Mammary epithelial cell (primary cell): ENCODE data around the gene TTC33.

Experiments
- CTCF ChIP-seq, 2 donors: IDR thresholded peaks in 1 of 2; conservative IDR thresholded peaks in 1 of 2; 2 replicates each; pipeline ENCODE4 v1.5.1; 2011 to 2012; ENCODE audit warnings: inconsistent platforms in 2 of 2, low read length in 2 of 2, mild to moderate bottlenecking in 2 of 2, control low read depth in 1 of 2, low read depth in 1 of 2; ENCODE audit not compliant: insufficient read depth in 1 of 2; ENCODE audit errors: extremely low read depth in 1 of 2
- EZH2 ChIP-seq: IDR thresholded peaks from 2 replicates; pipeline ENCODE4 v1.6.1; 2012; ENCODE audit warnings: low read length, inconsistent platforms, borderline replicate concordance

- TF ChIP-seq CTCF (conservative IDR thresholded peaks at IDR 0.05 in 1 of 2, IDR thresholded peaks at IDR 0.05 in 1 of 2; ENCODE audit: extremely low read depth in 1 of 2, insufficient read depth in 1 of 2, low read depth in 1 of 2, low read length in 2 of 2) (no peak), EZH2 (no peak)
These were observed 253.9 kb downstream of the TTC33 start for GRCh38 chr5:40501711-40502444.
